ENCODE measurements around the gene KIF16B.

DNA sequence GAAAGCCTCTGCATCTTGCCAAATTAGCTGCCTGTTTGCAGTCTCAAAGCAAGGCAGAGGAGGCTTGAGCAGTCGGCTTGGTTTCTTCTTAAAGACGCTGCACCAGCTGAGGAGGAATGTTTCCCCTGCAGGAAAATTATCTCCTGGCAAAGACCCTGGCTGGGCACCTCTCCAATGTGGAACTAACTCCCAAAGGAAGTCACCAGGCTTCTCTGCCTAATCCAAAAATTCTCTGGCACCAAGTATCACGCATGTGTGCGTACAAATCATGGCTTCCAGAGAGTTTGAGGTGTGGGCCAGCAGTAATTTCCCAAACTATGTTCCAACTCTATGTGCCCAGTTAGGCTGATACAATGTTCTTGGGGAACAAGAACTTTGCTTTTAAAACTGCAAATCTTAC lies 176.2 kb downstream of the KIF16B start:
- no peak for TF ChIP-seq POLR2AphosphoS5 (IDR thresholded peaks at IDR 0.05)
- TF ChIP-seq, protein P1, sequence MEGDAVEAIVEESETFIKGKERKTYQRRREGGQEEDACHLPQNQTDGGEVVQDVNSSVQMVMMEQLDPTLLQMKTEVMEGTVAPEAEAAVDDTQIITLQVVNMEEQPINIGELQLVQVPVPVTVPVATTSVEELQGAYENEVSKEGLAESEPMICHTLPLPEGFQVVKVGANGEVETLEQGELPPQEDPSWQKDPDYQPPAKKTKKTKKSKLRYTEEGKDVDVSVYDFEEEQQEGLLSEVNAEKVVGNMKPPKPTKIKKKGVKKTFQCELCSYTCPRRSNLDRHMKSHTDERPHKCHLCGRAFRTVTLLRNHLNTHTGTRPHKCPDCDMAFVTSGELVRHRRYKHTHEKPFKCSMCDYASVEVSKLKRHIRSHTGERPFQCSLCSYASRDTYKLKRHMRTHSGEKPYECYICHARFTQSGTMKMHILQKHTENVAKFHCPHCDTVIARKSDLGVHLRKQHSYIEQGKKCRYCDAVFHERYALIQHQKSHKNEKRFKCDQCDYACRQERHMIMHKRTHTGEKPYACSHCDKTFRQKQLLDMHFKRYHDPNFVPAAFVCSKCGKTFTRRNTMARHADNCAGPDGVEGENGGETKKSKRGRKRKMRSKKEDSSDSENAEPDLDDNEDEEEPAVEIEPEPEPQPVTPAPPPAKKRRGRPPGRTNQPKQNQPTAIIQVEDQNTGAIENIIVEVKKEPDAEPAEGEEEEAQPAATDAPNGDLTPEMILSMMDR (IDR thresholded peaks at IDR 0.05) = no peak

Data from sigmoid colon (tissue), 4 donors.